ENCODE data around the gene PRKCA. TPM values are rescaled to one million over a fixed set of nuclear protein-coding genes. Genes with fewer than 3 reads are reported as not detected.

Gene PRKCA
- total and polyA plus RNA-seq, 2 donors from 2014 or later, result 8.0 to 50.8 TPM

DNA sequence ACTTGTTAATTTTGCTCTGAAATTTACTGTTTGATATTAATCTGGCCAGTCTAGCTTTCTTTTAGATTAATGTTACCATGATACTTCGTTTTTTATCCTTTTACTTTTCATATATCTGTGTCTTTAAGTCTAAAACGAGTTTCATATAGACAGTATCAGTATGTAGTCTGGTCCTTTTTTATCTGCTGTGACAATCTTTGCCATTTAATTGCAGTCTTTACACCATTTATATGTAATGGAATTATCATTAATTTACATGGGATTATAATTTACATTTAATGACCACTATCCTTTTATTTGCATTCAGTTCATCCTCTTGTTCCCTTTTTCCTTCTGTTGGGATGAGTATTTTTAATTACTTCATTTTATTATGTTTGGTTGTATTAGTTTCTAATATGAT lies 243.5 kb downstream of the PRKCA start:
- H3K27me3 ChIP-seq (ENCODE audit: control insufficient read depth, insufficient read depth, low read length), result no peaks in the 10 kb centered on the region
- peaks cover 9 to 37% (median 23%) of the 10 kb centered on the region in 3 donors for H3K4me1 ChIP-seq (ENCODE audit: control insufficient read depth in 2 of 3, insufficient read depth in 2 of 3, low read depth in 1 of 3, low read length in 3 of 3)
- H3K27ac ChIP-seq (ENCODE audit: low read depth in 2 of 2, low read length in 2 of 2), result no peak overlapping the region
- peaks cover 0 to 1% (median 0%) of the 10 kb centered on the region in 3 donors for H3K9me3 ChIP-seq (ENCODE audit: control insufficient read depth in 2 of 3, insufficient read depth in 1 of 3, low read length in 3 of 3)
- no peaks in the 10 kb centered on the region for H3K36me3 ChIP-seq (ENCODE audit: control insufficient read depth in 2 of 3, insufficient read depth in 3 of 3, low read length in 3 of 3)
- intact Hi-C loops (cut with DNase I), result no loop called here
- H3K9ac ChIP-seq (ENCODE audit: low read length in 3 of 3), result no peak overlapping the region
- no peak for DNase-seq
- TF ChIP-seq, protein P1, sequence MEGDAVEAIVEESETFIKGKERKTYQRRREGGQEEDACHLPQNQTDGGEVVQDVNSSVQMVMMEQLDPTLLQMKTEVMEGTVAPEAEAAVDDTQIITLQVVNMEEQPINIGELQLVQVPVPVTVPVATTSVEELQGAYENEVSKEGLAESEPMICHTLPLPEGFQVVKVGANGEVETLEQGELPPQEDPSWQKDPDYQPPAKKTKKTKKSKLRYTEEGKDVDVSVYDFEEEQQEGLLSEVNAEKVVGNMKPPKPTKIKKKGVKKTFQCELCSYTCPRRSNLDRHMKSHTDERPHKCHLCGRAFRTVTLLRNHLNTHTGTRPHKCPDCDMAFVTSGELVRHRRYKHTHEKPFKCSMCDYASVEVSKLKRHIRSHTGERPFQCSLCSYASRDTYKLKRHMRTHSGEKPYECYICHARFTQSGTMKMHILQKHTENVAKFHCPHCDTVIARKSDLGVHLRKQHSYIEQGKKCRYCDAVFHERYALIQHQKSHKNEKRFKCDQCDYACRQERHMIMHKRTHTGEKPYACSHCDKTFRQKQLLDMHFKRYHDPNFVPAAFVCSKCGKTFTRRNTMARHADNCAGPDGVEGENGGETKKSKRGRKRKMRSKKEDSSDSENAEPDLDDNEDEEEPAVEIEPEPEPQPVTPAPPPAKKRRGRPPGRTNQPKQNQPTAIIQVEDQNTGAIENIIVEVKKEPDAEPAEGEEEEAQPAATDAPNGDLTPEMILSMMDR (IDR thresholded peaks at IDR 0.05; ENCODE audit: borderline replicate concordance, extremely low read depth, insufficient read depth), result no peak
- no peak for FAIRE-seq
- no peak overlapping the region for H3K4me3 ChIP-seq (ENCODE audit: low read length in 3 of 3)

DNA sequence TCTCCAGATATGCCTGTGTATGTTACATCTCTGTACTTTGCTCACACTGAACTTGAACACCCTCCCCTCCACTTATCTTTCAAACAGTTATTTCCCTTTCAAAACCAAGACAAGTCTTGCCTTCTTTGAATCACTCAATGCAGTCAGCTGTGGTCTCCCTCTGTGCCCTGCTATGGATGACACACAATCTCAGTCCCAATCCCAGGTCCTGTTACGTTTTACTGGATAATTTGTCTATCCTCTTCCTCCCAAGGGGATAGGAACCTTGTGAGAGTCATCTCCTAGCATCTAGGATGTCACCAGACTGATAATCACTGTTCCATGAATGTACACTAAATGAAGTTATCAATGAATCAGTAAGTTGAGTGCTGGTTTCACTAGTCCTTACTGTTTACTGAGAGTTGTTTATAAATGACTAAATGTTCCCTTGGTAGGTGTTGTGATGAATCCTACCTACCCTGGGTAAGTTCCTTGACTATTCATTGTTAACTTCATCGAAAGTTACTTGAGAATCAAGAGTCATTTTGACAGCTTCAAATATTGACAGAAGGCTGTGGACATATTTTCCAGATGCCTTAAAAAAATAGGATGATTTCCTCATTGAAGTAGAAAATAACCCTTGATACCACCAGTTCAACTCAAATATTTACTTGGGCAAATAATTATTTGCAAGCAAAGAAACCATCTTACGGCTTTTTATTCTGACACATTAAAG lies 244.9 kb downstream of the PRKCA start:
- TF ChIP-seq, protein P1 (IDR thresholded peaks at IDR 0.05; ENCODE audit: borderline replicate concordance, extremely low read depth, insufficient read depth), result no peak
- no peaks in the 10 kb centered on the region for H3K36me3 ChIP-seq (ENCODE audit: control insufficient read depth in 2 of 3, insufficient read depth in 3 of 3, low read length in 3 of 3)
- no peak overlapping the region for H3K4me3 ChIP-seq (ENCODE audit: low read length in 3 of 3)
- no peak overlapping the region for H3K27ac ChIP-seq (ENCODE audit: low read depth in 2 of 2, low read length in 2 of 2)
- FAIRE-seq (no peak), DNase-seq (no peak)
- H3K4me1 ChIP-seq (ENCODE audit: control insufficient read depth in 2 of 3, insufficient read depth in 2 of 3, low read depth in 1 of 3, low read length in 3 of 3), result peaks cover 8 to 32% (median 17%) of the 10 kb centered on the region in 3 donors
- intact Hi-C loops (cut with DNase I), result no loop called here
- H3K9me3 ChIP-seq (ENCODE audit: control insufficient read depth in 2 of 3, insufficient read depth in 1 of 3, low read length in 3 of 3), result peaks cover 0 to 1% (median 0%) of the 10 kb centered on the region in 3 donors
- no peaks in the 10 kb centered on the region for H3K27me3 ChIP-seq (ENCODE audit: control insufficient read depth, insufficient read depth, low read length)
- H3K9ac ChIP-seq (ENCODE audit: low read length in 3 of 3), result no peak overlapping the region

DNA sequence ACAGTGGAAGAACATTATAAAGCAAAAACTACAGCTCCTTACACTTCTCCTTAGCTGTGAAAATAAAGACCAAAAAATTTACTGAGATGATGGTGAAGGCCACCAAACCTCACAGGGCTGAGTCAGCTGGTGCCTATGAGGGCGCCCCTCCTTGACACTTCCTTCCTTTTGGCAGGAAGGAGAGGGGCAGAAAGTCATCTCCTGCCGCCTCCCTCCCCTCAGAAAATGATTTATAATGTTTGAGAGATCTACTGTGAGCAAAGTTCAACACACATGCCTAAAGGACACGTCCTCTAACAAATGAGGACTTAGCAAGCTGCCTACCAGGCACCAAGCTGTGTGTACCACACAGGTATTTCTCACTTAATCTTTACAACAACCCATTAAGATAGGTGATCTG lies 245.7 kb downstream of the PRKCA start:
- H3K27me3 ChIP-seq (ENCODE audit: control insufficient read depth, insufficient read depth, low read length), result no peaks in the 10 kb centered on the region
- FAIRE-seq, result no peak
- TF ChIP-seq, protein P1 (IDR thresholded peaks at IDR 0.05; ENCODE audit: borderline replicate concordance, extremely low read depth, insufficient read depth), result no peak
- H3K9ac ChIP-seq (ENCODE audit: low read length in 3 of 3), result no peak overlapping the region
- no peak overlapping the region for H3K27ac ChIP-seq (ENCODE audit: low read depth in 2 of 2, low read length in 2 of 2)
- H3K9me3 ChIP-seq (ENCODE audit: control insufficient read depth in 2 of 3, insufficient read depth in 1 of 3, low read length in 3 of 3), result peaks cover 0 to 1% (median 0%) of the 10 kb centered on the region in 3 donors
- H3K36me3 ChIP-seq (ENCODE audit: control insufficient read depth in 2 of 3, insufficient read depth in 3 of 3, low read length in 3 of 3), result no peaks in the 10 kb centered on the region
- intact Hi-C loops (cut with DNase I), result no loop called here
- no peak overlapping the region for H3K4me3 ChIP-seq (ENCODE audit: low read length in 3 of 3)
- peaks cover 5 to 23% (median 16%) of the 10 kb centered on the region in 3 donors for H3K4me1 ChIP-seq (ENCODE audit: control insufficient read depth in 2 of 3, insufficient read depth in 2 of 3, low read depth in 1 of 3, low read length in 3 of 3)
- DNase-seq, result no peak
